ENCODE data around the gene KIFAP3. TPM values are rescaled to one million over a fixed set of nuclear protein-coding genes. Genes with fewer than 3 reads are reported as not detected.
A peak's percentile ranks its signal among the peaks of the same experiment; 100 is the strongest.
"Not testable (repeated sequence)": the region's sequence is repeated elsewhere in the genome, so short reads cannot be mapped to it uniquely, and the experiment has no call there.

KIFAP3 gene
- total RNA-seq, 1 donor from 2014 or later: 275 TPM

DNA sequence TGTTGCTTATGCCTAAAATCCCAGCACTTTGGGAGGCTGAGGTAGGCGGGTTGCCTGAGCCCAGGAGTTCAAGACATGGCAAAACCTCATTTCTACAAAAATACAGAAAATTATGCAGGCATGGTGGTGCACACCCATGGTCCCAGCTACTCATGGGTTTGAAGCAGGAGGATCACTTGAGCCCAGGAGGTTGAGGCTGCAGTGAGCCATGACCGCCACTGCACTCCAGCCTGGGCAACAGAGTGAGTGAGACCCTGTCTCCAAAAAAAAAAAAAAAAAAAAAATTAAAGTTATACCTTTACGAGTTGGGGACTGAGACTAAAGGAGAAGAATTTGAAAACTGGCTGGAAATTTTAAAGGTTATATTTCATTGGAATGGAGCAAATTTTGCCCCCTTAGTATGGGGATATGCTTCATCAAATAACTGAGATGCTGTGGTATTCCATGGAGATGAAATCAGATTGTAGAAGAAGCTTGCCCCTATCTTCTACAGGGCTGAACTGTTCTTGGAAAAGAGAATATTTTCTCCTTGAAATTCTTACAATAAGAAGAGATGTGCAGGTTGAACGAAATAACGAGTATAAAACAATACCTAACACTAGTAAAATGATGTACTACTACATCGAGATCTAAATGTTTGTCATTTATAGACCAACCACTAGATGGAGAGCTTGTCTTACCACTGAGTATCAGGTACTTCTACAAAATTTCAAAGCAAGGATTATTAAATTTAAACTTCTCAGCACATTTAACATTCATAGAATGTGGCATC lies 145.9 kb downstream of the KIFAP3 start:
- DNase-seq (ENCODE audit: low spot score in 2 of 2): no peak

DNA sequence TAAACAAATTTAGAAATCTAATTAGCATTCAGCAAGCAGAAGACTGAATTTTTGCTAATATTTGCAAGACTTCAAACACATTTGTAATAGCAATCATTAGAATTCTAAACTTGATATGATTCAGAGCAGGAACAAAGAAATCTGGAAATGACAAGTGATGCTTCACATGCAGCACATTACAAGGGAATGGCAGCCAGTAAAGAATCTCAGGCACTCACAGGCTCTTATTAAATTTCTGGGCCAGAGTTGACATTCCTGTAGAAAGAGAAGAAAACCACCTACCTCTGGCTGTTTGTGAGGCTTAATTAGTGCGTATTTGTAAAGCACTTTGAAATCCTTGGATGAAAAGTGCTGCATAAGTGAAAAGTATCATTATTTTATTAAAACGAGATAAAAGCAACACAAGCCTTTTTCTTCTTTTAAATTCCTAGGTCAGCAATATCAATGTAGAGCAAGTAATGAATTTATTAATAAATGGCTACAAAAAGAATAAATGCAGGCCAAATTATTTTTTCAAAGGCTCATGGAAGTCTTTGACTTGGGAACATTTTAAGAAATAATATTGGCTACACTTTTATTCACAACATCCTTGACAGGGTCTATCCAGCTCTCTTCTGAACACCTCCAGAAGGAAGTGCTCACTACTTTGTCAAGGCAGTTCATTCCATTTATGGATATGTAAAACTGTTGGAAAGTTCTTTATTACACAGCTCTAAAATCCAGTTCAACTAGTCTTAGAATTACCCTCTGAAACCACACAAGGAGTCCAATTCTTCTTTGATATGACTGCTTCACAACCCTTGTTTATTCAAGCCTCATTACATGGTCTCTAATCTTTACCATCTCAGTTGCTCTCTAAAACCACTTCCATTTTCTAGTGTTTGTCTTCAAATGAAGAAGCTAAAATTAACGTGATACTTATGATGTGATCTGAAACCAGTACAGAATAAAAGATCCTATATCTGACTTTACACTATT lies 148.7 kb downstream of the KIFAP3 start:
- DNase-seq (ENCODE audit: low spot score in 2 of 2): no peak
- FAIRE-seq: no peak

More for the DNA sequence above, 145.9 kb downstream of the KIFAP3 start:
- FAIRE-seq: peak; percentile 86

DNA sequence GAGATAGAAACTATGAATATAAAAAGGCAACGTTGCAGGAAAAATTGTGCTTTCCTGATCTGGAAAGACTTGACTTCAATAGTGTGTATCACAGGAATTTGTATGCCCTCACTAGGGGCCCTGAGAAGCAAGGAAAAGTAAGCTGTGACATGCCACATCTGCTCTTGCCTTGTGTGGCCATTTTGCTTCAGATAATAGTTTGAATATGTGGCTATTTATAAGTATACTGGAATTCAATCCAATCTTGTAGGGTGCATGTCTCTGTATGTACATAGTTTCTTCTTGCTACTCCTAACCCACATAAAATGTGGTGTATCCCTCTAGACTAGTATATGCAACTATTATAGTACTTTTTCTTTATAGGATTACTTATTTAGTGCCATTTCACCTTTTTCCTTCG lies 149.7 kb downstream of the KIFAP3 start:
- DNase-seq (ENCODE audit: low spot score in 2 of 2) (no peak), FAIRE-seq (no peak)

DNA sequence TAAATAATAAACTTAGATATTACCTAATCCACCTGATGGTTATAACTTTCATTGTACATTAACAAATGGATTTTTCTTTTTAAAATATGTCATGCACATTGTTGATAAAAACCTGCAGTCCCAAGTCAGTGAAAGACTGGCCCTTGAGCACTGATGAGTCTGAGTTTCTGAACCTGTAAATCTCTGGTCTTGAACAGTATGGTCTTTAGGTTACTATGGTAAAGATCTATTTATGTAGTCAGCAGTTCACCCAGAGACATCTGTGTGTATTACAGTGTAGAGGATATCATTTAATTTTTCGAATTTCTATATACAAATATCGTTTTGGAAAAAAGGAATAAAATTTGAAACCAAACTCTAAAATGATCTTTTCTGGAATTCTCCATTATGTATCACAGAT lies 150.4 kb downstream of the KIFAP3 start:
- DNase-seq (ENCODE audit: low spot score in 2 of 2) (no peak), FAIRE-seq (no peak)

DNA sequence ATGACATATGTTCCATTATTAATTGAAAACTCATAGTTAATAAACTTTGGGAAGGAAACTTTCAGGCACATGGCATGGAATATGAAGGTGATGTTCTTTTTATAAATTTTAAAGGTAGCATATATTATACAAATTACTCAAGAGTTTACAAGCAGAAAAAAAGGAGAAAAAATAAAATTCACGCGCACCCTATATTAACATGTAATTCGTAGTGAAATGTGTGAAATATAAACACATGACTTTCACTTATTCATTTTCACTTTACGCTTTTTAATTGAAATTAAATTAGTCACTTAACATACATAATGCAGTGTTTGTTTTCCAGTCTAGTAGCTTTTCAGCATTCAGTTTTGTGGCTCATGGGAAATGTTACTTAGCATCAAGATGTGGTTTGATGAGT lies 153.4 kb downstream of the KIFAP3 start:
- DNase-seq (ENCODE audit: low spot score in 2 of 2): no peak
- no peak for FAIRE-seq

DNA sequence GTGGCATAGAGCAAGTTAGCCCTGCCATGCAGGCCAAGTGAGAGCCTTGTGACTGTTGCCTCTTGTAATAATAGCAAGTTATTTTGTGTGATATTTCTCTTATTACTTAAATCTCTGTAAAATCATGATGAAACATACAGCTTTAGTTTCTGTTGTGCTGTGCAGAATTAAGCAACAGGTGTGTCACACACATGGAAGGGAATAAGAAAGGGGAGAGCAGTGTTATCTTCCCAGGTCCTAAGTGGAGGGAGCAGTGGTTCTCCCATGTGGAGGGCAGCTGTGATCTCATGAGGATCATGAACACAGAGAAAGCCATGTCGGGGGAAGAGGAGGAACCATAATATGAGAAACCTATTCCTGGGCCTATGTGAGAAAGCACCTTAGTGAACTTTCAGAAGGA lies 155.6 kb downstream of the KIFAP3 start:
- FAIRE-seq (no peak), DNase-seq (ENCODE audit: low spot score in 2 of 2) (no peak)

DNA sequence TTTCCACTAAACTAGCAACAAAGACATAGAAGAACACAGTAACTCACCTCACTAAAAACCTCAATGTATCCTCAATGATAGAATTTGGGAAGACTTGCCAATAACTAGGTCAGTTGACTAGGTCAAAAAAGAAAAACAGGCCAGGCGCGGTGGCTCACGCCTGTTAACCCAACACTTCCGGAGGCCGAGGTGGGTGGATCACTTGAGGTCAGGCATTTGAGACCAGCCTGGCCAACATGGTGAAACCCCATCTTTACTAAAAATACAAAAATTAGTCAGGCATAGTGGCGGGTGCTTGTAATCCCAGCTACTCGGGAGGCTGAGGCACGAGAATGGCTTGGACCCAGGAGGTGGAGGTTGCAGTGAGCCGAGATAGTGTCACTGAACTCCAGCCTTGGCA lies 156.3 kb downstream of the KIFAP3 start:
- FAIRE-seq; DNase-seq (ENCODE audit: low spot score in 2 of 2): not testable (repeated sequence)

DNA sequence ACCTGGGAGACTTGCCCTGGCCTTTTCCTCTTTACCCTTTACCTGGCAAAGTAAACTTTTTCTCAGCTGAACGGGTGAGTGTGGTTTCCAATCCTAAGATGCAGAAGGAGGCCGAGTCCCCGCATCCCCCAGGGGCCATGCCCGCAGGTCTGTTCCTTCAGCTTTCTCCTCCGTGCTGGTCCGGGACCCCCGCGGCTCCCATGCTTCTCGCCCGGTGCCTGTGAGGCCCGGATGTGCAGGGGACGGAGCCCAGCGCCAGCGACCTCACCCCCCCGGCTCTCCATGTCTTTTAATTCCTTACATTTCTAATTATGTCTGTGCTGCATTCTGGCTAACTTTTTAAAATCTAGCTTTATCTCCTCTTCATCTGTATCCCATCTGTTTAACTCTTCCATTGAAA lies 159.3 kb downstream of the KIFAP3 start:
- DNase-seq (ENCODE audit: low spot score in 2 of 2) (no peak), FAIRE-seq (no peak)

DNA sequence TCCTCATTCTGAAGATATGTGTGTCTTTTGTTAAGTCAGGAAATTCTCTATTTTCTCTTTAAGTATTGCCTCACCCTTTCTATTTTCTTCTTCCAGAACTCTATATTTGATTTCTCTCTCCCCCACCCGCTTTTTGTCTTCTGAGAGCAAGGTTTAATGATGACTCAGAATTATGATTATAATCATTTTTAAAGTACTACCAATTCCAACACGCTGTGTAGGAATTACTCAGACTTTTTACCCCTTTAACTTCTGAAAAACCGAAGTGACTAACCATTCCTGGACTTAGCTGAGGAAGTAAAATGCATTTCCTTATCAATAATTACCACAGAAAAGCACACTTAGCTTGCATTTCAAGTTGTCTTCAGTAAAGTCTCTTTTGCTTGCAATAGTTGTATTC lies 160.0 kb downstream of the KIFAP3 start:
- FAIRE-seq: no peak
- no peak for DNase-seq (ENCODE audit: low spot score in 2 of 2)

DNA sequence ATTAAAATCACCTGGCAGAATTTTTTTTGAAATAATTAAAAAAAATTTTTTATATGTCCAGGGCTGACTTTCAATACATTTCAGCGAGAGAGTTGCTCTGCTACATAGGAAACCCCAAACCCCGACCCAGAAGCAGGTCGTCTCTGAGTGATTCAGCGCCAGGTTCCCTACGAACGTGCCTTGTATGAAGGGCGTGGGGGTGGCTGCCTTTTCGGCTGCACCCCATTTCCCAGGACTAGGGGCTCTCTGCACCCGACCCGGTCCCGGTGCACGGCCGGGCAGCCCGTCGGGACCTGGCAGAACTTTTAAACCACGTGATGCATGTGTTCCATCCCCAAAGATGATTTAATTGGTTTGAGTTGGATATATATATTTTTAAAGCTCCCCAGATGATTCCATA lies 165.0 kb downstream of the KIFAP3 start:
- no peak for DNase-seq (ENCODE audit: low spot score in 2 of 2)
- no peak for FAIRE-seq

DNA sequence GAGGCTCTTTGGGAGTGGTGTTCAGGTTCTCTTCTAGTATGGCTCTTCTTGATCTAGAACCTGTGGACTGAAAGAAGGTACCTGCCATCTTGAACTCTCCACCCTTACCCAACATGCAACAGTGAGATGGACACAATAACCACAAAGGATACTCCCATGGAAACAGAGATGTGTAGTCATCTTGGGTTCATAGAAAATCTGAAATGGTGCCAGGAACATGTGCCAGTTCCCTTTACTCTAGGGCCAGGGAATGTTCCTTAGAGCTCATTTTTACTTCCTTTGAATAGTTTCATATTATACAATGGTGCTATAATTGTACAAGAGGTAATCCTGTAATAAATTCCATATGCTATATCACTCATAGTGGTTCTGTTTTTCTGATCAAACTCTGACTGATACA lies 167.6 kb downstream of the KIFAP3 start:
- no peak for DNase-seq (ENCODE audit: low spot score in 2 of 2)
- FAIRE-seq: no peak

DNA sequence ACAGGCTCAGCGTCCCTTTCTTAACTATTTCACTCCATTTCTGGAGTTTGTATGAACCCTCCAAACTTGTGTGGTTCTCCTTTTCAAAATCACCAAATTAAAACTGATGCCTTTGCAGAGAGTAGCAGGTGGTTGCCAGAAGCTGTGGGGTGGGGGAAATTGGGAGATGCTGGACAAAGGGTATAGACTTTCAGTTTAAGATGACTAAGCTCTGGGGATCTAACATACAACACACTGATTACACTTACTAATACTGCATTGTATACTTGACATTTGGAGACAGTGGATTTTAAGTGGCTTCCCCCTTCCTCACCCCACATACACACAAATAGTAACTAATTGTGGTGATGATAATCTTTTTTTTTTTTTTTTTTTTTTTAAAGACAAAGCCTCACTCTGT lies 169.7 kb downstream of the KIFAP3 start:
- FAIRE-seq (no peak), DNase-seq (ENCODE audit: low spot score in 2 of 2) (no peak)

DNA sequence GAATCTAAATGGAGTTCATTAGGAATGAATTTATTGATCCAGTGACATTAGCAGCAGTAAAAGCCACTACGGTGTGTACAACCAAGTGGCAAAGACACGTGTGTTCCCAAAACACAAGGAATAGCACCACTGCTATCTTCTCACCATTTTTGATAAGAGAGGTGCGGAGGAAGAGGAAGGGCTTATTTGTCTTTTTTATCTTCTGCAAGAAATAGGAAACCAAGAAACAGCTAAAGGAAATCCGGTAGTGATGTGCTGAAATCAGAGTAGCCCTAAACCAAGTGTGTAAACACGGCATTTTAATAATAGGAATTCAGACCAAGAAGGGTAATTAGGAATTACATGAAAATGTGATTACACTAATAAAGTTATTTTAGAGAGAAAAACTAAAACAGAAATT lies 171.7 kb downstream of the KIFAP3 start:
- no peak for DNase-seq (ENCODE audit: low spot score in 2 of 2)
- FAIRE-seq: no peak

DNA sequence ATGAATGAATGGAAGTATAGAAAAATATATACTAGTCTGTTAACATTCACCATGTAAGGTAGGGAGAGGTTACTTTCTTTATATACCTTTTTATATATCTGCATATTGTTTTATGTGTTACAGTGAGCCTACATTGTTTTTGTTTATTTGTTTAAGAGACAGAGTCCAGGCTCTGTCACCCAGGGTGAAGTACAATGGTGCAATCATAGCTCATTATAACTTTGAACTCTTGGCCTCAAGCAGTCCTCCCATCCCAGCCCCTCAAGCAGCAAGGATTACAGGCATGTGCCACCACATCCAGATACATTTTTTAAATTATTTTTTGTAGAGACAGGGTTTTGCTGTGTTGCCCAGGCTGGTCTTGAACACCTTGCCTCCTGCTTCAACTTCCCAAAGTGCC lies 173.4 kb downstream of the KIFAP3 start:
- no peak for FAIRE-seq

DNA sequence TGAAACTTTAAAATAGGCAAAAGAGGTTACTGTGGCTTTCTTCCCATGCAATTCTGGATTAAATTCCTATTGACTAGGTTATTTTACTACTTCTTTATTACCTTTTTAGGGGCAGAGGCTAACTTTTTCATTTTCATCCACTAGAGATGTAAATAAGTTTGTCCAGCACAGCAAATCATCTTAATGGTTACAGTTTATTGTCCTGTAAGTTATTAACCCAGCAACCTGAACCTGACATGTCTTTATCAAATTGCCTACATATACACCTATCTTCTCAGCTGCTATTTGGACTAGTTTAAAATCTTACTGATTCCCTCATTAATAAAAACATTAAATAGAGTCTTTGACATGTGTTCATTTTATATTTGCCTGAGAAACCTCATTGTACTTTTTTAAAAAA lies 173.9 kb downstream of the KIFAP3 start:
- FAIRE-seq (no peak), DNase-seq (ENCODE audit: low spot score in 2 of 2) (no peak)

More for the DNA sequence above, 173.4 kb downstream of the KIFAP3 start:
- DNase-seq (ENCODE audit: low spot score in 2 of 2): no peak

DNA sequence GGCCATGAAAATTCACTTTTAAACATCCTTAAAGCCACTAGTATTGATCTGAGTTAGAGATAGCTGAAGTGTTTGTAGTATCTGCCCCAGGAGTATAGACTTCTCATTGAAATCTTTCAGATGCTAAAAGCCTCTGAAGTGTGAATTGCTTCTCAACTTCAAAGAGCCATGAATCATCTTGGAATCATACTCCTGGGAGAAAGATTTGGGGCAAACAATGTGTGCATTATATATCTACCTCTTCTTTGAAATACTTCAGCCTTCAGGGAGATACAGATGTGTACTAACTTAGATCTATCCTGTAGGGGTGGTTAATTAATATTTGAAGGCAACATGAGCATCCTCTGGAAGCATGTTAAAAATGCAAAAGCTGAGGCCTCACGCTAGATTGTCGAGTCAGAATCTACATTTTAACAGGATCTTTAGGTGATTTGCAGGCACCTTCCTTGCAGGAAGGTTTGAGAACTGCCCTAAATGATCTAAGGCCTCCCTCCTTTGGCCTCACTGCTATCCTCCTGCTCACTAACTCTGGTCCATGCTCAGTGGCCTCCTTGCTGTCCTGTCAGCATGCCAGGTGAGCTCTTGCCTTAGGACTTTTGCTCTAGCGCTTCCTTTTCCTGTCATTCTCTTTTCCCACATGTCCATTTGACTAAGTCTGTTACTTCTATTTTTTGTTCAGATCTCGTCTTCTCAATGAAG lies 174.8 kb downstream of the KIFAP3 start:
- FAIRE-seq (no peak), DNase-seq (ENCODE audit: low spot score in 2 of 2) (no peak)

DNA sequence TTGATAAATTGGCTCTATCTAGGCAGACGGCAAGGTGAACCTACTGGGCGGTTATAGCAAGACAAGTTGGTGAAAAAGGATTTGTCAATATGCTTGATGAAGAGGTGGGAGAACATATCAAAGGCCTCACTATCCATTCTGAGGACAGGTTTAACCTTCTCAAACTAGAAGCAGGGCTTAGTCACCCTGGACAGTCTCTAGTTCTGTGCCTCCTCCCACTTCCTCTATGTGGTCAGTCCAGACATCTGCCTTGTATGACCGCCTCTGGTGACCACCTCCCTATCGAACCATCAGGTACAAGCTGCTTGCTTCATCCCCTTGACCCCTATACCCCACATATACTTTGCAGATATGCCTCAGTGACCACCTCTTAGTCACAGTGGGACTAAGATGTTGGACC lies 178.5 kb downstream of the KIFAP3 start:
- FAIRE-seq: no peak

DNA sequence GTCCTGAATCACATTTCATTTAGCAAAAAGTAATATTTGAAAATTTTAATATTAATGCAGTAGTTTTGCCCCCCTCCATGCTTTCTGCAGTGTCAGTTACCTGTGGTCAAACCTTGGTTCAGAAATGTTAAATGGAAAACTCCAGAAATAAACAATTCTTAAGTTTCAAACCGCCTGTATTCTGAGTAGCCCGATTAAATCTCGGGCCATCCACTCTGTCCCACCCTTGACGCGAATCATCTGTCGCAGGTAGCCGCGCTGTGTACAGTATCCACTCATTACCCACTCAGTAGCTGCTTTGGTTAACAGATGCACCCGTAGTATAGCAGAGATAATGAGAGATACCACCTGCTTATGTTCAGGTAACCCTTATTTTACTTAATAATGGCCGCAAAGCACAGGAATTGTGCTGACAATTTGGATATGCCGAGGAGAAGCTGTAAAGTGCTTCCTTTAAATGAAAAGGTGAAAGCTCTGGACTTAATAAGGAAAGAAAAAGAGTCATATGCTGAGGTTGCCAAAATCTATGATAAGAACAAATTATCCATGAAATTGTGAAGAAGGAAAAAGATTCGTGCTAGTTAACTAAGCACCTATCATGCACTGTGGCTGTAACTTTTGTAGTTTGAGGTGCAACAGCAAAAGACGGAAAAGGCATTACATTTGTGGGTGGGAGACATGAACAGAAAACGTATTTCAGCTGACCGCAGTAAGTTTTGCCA lies 179.9 kb downstream of the KIFAP3 start:
- FAIRE-seq (no peak), DNase-seq (ENCODE audit: low spot score in 2 of 2) (no peak)

More for the DNA sequence above, 178.5 kb downstream of the KIFAP3 start:
- DNase-seq (ENCODE audit: low spot score in 2 of 2): no peak

DNA sequence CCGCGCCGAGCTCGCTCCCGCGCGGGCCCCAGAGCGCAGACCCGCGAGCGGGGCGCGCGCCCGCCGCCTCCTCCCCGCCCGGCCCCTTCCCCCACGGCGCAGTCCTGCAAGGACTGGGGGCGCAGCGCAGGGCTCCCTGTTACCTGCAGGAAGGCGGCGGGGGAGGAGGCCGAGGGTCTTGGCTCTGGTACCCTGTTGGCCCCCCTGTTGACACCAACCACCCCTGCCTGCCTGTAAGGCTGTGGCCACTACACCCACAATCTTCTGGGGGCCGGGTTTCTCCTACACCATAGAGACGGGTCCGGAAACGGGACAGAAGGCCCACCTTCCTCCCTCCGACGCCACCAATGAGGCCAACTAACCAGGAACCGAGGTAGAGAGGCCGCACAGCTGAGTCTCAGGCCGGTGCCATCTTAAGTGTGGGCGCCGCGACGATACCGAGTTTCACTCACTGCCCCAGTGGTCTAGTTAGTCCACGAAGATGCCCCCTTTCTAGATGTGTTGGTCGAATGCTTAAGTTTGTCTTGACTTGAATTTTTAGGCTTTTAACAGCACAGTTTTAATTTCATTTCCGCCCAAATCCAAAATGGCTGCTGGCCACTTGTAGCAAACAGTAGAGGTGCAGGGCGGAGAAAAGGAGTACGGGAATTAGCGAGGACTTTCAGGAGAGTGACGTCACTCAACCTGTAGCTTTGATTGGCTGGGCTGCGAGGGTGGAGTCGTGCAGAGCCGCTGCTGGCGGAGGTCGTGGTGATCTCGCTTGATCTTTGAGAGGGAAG lies 180.7 kb downstream of the KIFAP3 start, which contains the start of gene SCYL3:
TSS of gene SCYL3 (minus strand) at position 252 of the 779 bp plus-strand sequence. CDS start 5,056 bp downstream, outside the sequence.
- FAIRE-seq (peak; percentile 89), DNase-seq (ENCODE audit: low spot score in 2 of 2) (peak; percentile 87 to 92)

Data from frontal cortex (tissue), 4 donors.